Activated CD8-positive, alpha-beta memory T cell treated with anti-CD3 and anti-CD28 coated beads for 4 hours (primary cell): Measurements from ENCODE around the gene PTPRU.

Experiments used
- DNase-seq, 2 donors: peaks; one replicate each; pipeline ENCODE4 v3.0.0-alpha.2; 2020; ENCODE audit warnings: low read depth in 2 of 2

Gene PTPRU

GRCh38 chr1:29317916-29318530, 81.7 kb downstream of the PTPRU start:
- no peak for DNase-seq

- no peak for DNase-seq
These were observed 82.4 kb downstream of the PTPRU start for GRCh38 chr1:29318724-29319123.

GRCh38 chr1:29319300-29320110, 83.2 kb downstream of the PTPRU start:
- no peak for DNase-seq

GRCh38 chr1:29320156-29320940, 84.0 kb downstream of the PTPRU start:
- no peak for DNase-seq

GRCh38 chr1:29321176-29321575, 84.9 kb downstream of the PTPRU start:
- DNase-seq, result no peak

- DNase-seq, result no peak
These were observed 85.9 kb downstream of the PTPRU start for GRCh38 chr1:29322147-29322694.

GRCh38 chr1:29322861-29323585, 86.7 kb downstream of the PTPRU start:
- DNase-seq, result no peak

- DNase-seq, result no peak
These were observed 87.3 kb downstream of the PTPRU start for GRCh38 chr1:29323636-29324035.

GRCh38 chr1:29324202-29324601, 87.9 kb downstream of the PTPRU start:
- no peak for DNase-seq

GRCh38 chr1:29324771-29325351, 88.5 kb downstream of the PTPRU start:
- DNase-seq, result no peak

GRCh38 chr1:29325675-29326074, 89.4 kb downstream of the PTPRU start:
- DNase-seq, result no peak

GRCh38 chr1:29326123-29326522, 89.8 kb downstream of the PTPRU start:
- no peak for DNase-seq

- DNase-seq, result no peak
These were observed 91.1 kb downstream of the PTPRU start for GRCh38 chr1:29327223-29327935.

GRCh38 chr1:29329022-29329775, 92.9 kb downstream of the PTPRU start:
- DNase-seq, result no peak

- DNase-seq, result no peak
These were observed 93.8 kb downstream of the PTPRU start for GRCh38 chr1:29330089-29330488.

GRCh38 chr1:29330856-29331255, 94.5 kb downstream of the PTPRU start:
- no peak for DNase-seq

- DNase-seq, result no peak
These were observed 95.0 kb downstream of the PTPRU start for GRCh38 chr1:29331309-29331708.

- no peak for DNase-seq
These were observed 95.4 kb downstream of the PTPRU start for GRCh38 chr1:29331729-29332128.

GRCh38 chr1:29332204-29332603, 95.9 kb downstream of the PTPRU start:
- DNase-seq, result no peak

- DNase-seq, result no peak
These were observed 96.7 kb downstream of the PTPRU start for GRCh38 chr1:29333008-29333407.
